ENCODE results near the gene CENPV.
"Not testable (repeated sequence)": the region's sequence is repeated elsewhere in the genome, so short reads cannot be mapped to it uniquely, and the experiment has no call there.

The CENPV gene

GRCh38 chr17:16306211-16306610 is 47.1 kb downstream of the CENPV start:
- no peak for DNase-seq

GRCh38 chr17:16304830-16305229 is 48.4 kb downstream of the CENPV start:
- no peak for DNase-seq

DNA sequence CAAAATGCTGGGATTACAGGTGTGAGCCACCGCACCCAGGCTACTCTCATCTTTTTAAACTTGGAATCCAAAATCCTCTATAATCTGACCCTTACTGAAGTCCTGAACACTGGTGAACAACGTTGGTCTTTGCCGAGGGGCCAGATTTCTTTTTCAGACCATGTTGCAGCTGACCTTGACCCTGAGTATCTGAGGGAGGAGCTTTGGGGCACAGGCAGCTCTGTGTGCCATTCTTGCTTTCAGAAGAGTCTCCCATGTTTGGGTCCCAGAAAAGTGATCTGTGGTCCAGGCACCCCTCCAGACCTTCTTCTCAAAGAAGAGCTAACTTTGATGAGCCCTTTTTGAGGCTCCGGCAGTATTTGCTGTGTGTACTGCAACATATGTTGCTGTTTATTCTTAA is 50.4 kb downstream of the CENPV start:
- DNase-seq: no peak

DNA sequence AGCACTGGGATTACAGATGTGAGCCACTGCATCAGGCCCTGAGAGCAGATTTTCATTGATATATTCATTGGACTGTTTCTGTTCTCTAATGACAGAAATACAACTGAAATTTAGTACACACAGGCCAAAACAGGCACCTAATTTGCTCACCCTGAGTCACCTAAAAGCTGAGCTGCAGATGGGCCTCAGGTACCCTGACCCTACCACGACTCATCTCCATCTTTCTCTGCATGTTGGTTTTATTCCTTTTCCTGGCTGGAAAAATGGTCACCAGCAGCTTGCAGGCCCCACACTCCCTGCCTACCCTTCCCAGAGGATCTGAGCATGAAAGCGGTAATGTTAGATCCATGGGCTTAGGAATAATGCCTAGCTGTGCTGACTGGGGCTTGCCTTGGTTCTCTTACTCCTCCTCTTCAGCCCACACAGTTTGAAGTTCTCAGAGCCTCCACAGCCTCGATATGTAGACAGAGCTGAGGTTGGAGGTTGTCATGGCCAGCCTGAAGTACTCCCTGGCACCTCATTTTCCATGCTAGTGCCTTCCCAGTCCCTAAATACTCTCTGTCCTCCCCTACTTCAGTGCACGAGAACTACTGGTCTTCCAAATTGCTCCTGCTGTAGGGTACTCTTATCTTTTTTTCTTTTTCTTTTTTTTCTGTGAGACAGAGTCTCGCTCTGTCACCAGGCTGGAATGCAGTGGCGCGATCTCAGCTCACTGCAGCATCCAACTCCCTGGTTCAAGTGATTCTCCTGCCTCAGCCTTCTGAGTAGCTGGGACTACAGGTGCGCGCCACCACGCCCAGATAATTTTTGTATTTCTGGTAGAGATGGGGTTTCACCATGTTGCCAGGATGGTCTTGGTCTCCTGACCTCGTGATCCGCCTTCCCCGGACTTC is 51.1 kb downstream of the CENPV start:
- no peak for DNase-seq

DNA sequence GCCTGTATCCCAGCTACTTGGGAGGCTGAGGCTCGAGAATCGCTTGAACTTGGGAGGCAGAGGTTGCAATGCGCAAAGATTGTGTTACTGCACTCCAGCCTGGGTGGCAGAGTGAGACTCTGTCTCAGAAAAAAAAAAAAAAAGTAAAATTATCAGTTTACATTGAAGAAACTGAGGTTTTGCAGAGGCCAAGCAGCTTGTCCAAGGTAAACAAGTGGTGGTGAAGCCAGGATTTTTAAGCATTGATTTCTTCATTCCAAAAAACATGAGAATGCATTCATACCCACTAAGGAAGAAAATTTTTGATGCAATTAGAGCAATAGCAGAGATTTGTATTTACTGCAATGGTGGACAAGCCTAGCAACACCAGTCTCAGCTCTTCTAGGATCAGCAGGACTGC is 52.7 kb downstream of the CENPV start:
- DNase-seq: no peak

- no peak for DNase-seq
Measured at GRCh38 chr17:16298140-16298662, 55.1 kb downstream of the CENPV start.

DNA sequence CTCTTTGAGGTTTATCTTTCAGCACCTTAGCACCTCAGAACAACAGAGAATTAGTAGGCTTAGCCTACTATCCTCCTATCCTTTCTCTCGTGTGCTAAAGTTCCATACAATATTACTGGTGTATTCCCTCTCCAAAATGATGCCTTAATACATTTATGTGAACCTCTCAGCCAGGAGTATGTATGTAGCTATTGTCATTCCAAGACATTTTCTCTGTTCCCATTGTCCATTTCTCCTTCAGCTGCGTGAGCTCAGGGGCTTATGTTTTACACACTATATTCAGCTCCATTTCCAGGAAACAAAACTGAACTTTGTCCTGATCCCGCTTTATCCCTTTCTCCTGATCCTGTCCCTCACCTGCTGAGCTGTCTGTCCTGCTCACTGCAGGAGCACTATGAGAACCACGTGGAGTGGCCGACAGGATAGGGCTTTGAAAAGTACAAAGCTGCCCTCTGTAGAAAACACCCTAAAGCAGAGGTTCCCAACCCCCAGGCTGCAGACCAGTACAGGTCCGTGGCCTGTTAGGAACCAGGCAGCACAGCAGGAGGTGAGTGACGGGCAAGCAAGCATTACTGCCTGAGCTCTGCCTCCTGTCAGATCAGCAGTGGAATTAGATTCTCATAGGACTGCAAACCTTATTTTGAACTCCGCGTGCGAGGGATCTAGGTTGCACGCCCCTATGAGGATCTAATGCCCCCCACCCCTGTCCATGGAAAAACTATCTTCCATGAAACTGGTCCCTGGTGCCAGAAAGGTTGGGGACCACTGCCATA is 55.7 kb downstream of the CENPV start:
- no peak for DNase-seq

- DNase-seq: not testable (repeated sequence)
Measured at GRCh38 chr17:16296072-16296471, 57.2 kb downstream of the CENPV start.

- DNase-seq: no peak
Measured at GRCh38 chr17:16294560-16294959, 58.7 kb downstream of the CENPV start.

DNA sequence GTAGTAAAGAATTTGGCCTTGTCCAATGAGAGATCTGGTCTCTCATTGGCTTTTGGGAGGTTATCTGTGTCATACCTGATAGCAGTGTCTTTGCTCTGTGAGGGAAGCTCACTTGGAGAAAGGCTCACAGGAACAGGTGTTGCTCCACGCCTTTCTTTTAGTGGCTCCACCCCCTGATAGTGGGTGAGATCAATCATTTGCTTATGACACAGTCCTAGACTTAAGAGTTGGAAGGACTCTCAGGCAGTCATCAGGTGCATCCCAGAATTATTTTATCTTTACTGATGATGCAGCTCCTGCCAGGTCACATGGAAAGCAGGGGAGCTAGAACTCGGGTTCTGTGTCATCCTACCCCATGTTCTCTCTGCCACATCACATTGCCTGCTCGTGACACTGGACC is 59.3 kb downstream of the CENPV start:
- no peak for DNase-seq

Data from central memory CD4-positive, alpha-beta T cell (primary cell).